HG03460 (cell line): ENCODE measurements around the gene CPED1.
"Not testable (repeated sequence)": the region's sequence is repeated elsewhere in the genome, so short reads cannot be mapped to it uniquely, and the experiment has no call there.

Experiments
- ATAC-seq: cut with Tn5 transposase; IDR thresholded peaks from one replicate; pipeline ENCODE4 v1.9.1; 2021; ENCODE audit not compliant: unreplicated experiment

The CPED1 gene

GRCh38 chr7:121303422-121304101 is 315.1 kb downstream of the CPED1 start:
- ATAC-seq: no peak

GRCh38 chr7:121304102-121304658 is 315.7 kb downstream of the CPED1 start:
- no peak for ATAC-seq

GRCh38 chr7:121305109-121305508 is 316.6 kb downstream of the CPED1 start:
- ATAC-seq: no peak

GRCh38 chr7:121306565-121306964 is 318.1 kb downstream of the CPED1 start:
- no peak for ATAC-seq

GRCh38 chr7:121307021-121307574 is 318.6 kb downstream of the CPED1 start:
- ATAC-seq: no peak

GRCh38 chr7:121313220-121313792 is 324.8 kb downstream of the CPED1 start:
- no peak for ATAC-seq

- ATAC-seq: peak; percentile 87
Observed at GRCh38 chr7:121313793-121314676, 325.5 kb downstream of the CPED1 start.

- not testable (repeated sequence) for ATAC-seq
Observed at GRCh38 chr7:121315170-121315569, 326.7 kb downstream of the CPED1 start.

GRCh38 chr7:121322460-121322859 is 333.9 kb downstream of the CPED1 start:
- ATAC-seq: no peak

- ATAC-seq: no peak
Observed at GRCh38 chr7:121323515-121324302, 335.2 kb downstream of the CPED1 start.

- ATAC-seq: no peak
Observed at GRCh38 chr7:121327671-121328070, 339.2 kb downstream of the CPED1 start.

GRCh38 chr7:121328508-121329190 is 340.1 kb downstream of the CPED1 start, which contains the start of gene WNT16:
TSS of gene WNT16 (plus strand) at chr7:121329000. CDS start at chr7:121329293, 293 bp downstream.
- no peak for ATAC-seq

GRCh38 chr7:121329191-121330052 is 340.9 kb downstream of the CPED1 start:
- peak; percentile 64 for ATAC-seq

GRCh38 chr7:121330053-121330833 is 341.7 kb downstream of the CPED1 start:
- ATAC-seq: peak; percentile 26

GRCh38 chr7:121331048-121331447 is 342.5 kb downstream of the CPED1 start:
- no peak for ATAC-seq

GRCh38 chr7:121331574-121331973 is 343.1 kb downstream of the CPED1 start:
- no peak for ATAC-seq

GRCh38 chr7:121334376-121334775 is 345.9 kb downstream of the CPED1 start:
- ATAC-seq: no peak
